Measurements from ENCODE around the gene PDYN.
"Not testable (repeated sequence)": the region's sequence is repeated elsewhere in the genome, so short reads cannot be mapped to it uniquely, and the experiment has no call there.

Gene PDYN

GRCh38 chr20:1993986-1994385 lies at the start of gene PDYN:
Gene PDYN (minus strand): TSS chr20:1994058. CDS start chr20:1983084, 10,974 bp downstream.
- Histone ChIP-seq H3K4me3 (ENCODE audit: low read length) (no peak within 1 kb of the TSS), H3K36me3 (ENCODE audit: control insufficient read depth, insufficient read depth, low read length) (no peaks in the 10 kb centered on the region), H3K27me3 (ENCODE audit: control insufficient read depth, insufficient read depth, low read length) (peaks cover 10% of the 10 kb centered on the region), H3K9ac (ENCODE audit: low read length) (no peak within 1 kb of the TSS), H3K27ac (ENCODE audit: low read depth, low read length) (no peak within 1 kb of the TSS), H3K4me1 (ENCODE audit: control insufficient read depth, insufficient read depth, low read length) (no peaks in the 10 kb centered on the region)

- Histone ChIP-seq H3K36me3 (ENCODE audit: control insufficient read depth, insufficient read depth, low read length) (no peaks in the 10 kb centered on the region), H3K27ac (ENCODE audit: low read depth, low read length) (no peak overlapping the region), H3K9ac (ENCODE audit: low read length) (no peak overlapping the region), H3K4me3 (ENCODE audit: low read length) (no peak overlapping the region), H3K27me3 (ENCODE audit: control insufficient read depth, insufficient read depth, low read length) (no peaks in the 10 kb centered on the region), H3K4me1 (ENCODE audit: control insufficient read depth, insufficient read depth, low read length) (no peaks in the 10 kb centered on the region)
Observed at GRCh38 chr20:2042400-2042799, 48.5 kb upstream of the PDYN start.

- H3K9ac ChIP-seq (ENCODE audit: low read length), result no peak overlapping the region
- H3K36me3 ChIP-seq (ENCODE audit: control insufficient read depth, insufficient read depth, low read length), result no peaks in the 10 kb centered on the region
- no peaks in the 10 kb centered on the region for H3K27me3 ChIP-seq (ENCODE audit: control insufficient read depth, insufficient read depth, low read length)
- H3K27ac ChIP-seq (ENCODE audit: low read depth, low read length), result no peak overlapping the region
- H3K4me3 ChIP-seq (ENCODE audit: low read length), result no peak overlapping the region
- H3K4me1 ChIP-seq (ENCODE audit: control insufficient read depth, insufficient read depth, low read length), result no peaks in the 10 kb centered on the region
Observed at GRCh38 chr20:2038161-2038560, 44.3 kb upstream of the PDYN start.

- H3K27me3 ChIP-seq (ENCODE audit: control insufficient read depth, insufficient read depth, low read length), result no peaks in the 10 kb centered on the region
Observed at GRCh38 chr20:2037296-2037914, 43.5 kb upstream of the PDYN start.

GRCh38 chr20:2036357-2036756 lies 42.5 kb upstream of the PDYN start:
- H3K4me3 ChIP-seq (ENCODE audit: low read length); H3K27me3 ChIP-seq (ENCODE audit: control insufficient read depth, insufficient read depth, low read length); H3K9ac ChIP-seq (ENCODE audit: low read length); H3K27ac ChIP-seq (ENCODE audit: low read depth, low read length); H3K36me3 ChIP-seq (ENCODE audit: control insufficient read depth, insufficient read depth, low read length); H3K4me1 ChIP-seq (ENCODE audit: control insufficient read depth, insufficient read depth, low read length): not testable (repeated sequence)

More at GRCh38 chr20:2037296-2037914, 43.5 kb upstream of the PDYN start:
- Histone ChIP-seq H3K4me1 (ENCODE audit: control insufficient read depth, insufficient read depth, low read length) (no peaks in the 10 kb centered on the region), H3K36me3 (ENCODE audit: control insufficient read depth, insufficient read depth, low read length) (no peaks in the 10 kb centered on the region), H3K9ac (ENCODE audit: low read length) (no peak overlapping the region), H3K27ac (ENCODE audit: low read depth, low read length) (no peak overlapping the region), H3K4me3 (ENCODE audit: low read length) (no peak overlapping the region)

- no peaks in the 10 kb centered on the region for H3K36me3 ChIP-seq (ENCODE audit: control insufficient read depth, insufficient read depth, low read length)
- H3K9ac ChIP-seq (ENCODE audit: low read length), result no peak overlapping the region
Observed at GRCh38 chr20:2032168-2032567, 38.3 kb upstream of the PDYN start.

GRCh38 chr20:2026514-2026913 lies 32.7 kb upstream of the PDYN start:
- H3K4me1 ChIP-seq (ENCODE audit: control insufficient read depth, insufficient read depth, low read length), result no peaks in the 10 kb centered on the region
- H3K27ac ChIP-seq (ENCODE audit: low read depth, low read length), result no peak overlapping the region
- no peaks in the 10 kb centered on the region for H3K36me3 ChIP-seq (ENCODE audit: control insufficient read depth, insufficient read depth, low read length)
- H3K9ac ChIP-seq (ENCODE audit: low read length), result no peak overlapping the region
- H3K27me3 ChIP-seq (ENCODE audit: control insufficient read depth, insufficient read depth, low read length), result no peaks in the 10 kb centered on the region
- H3K4me3 ChIP-seq (ENCODE audit: low read length), result no peak overlapping the region

More at GRCh38 chr20:2032168-2032567, 38.3 kb upstream of the PDYN start:
- Histone ChIP-seq H3K4me1 (ENCODE audit: control insufficient read depth, insufficient read depth, low read length) (no peaks in the 10 kb centered on the region), H3K27ac (ENCODE audit: low read depth, low read length) (no peak overlapping the region), H3K4me3 (ENCODE audit: low read length) (no peak overlapping the region), H3K27me3 (ENCODE audit: control insufficient read depth, insufficient read depth, low read length) (no peaks in the 10 kb centered on the region)

- H3K27ac ChIP-seq (ENCODE audit: low read depth, low read length), result no peak overlapping the region
- no peaks in the 10 kb centered on the region for H3K4me1 ChIP-seq (ENCODE audit: control insufficient read depth, insufficient read depth, low read length)
- H3K4me3 ChIP-seq (ENCODE audit: low read length), result no peak overlapping the region
- no peak overlapping the region for H3K9ac ChIP-seq (ENCODE audit: low read length)
- no peaks in the 10 kb centered on the region for H3K27me3 ChIP-seq (ENCODE audit: control insufficient read depth, insufficient read depth, low read length)
- H3K36me3 ChIP-seq (ENCODE audit: control insufficient read depth, insufficient read depth, low read length), result no peaks in the 10 kb centered on the region
Observed at GRCh38 chr20:2026004-2026403, 32.1 kb upstream of the PDYN start.

- H3K36me3 ChIP-seq (ENCODE audit: control insufficient read depth, insufficient read depth, low read length), result no peaks in the 10 kb centered on the region
- no peak overlapping the region for H3K27ac ChIP-seq (ENCODE audit: low read depth, low read length)
- no peak overlapping the region for H3K4me3 ChIP-seq (ENCODE audit: low read length)
- H3K4me1 ChIP-seq (ENCODE audit: control insufficient read depth, insufficient read depth, low read length), result no peaks in the 10 kb centered on the region
- no peak overlapping the region for H3K9ac ChIP-seq (ENCODE audit: low read length)
- H3K27me3 ChIP-seq (ENCODE audit: control insufficient read depth, insufficient read depth, low read length), result no peaks in the 10 kb centered on the region
Observed at GRCh38 chr20:2023151-2023550, 29.3 kb upstream of the PDYN start.

- no peak overlapping the region for H3K27ac ChIP-seq (ENCODE audit: low read depth, low read length)
- no peak overlapping the region for H3K4me3 ChIP-seq (ENCODE audit: low read length)
- no peaks in the 10 kb centered on the region for H3K27me3 ChIP-seq (ENCODE audit: control insufficient read depth, insufficient read depth, low read length)
- H3K9ac ChIP-seq (ENCODE audit: low read length), result no peak overlapping the region
- H3K4me1 ChIP-seq (ENCODE audit: control insufficient read depth, insufficient read depth, low read length), result no peaks in the 10 kb centered on the region
- H3K36me3 ChIP-seq (ENCODE audit: control insufficient read depth, insufficient read depth, low read length), result no peaks in the 10 kb centered on the region
Observed at GRCh38 chr20:2022163-2022562, 28.3 kb upstream of the PDYN start.

- Histone ChIP-seq H3K27ac (ENCODE audit: low read depth, low read length) (no peak overlapping the region), H3K27me3 (ENCODE audit: control insufficient read depth, insufficient read depth, low read length) (no peaks in the 10 kb centered on the region), H3K9ac (ENCODE audit: low read length) (no peak overlapping the region), H3K4me3 (ENCODE audit: low read length) (no peak overlapping the region), H3K36me3 (ENCODE audit: control insufficient read depth, insufficient read depth, low read length) (no peaks in the 10 kb centered on the region), H3K4me1 (ENCODE audit: control insufficient read depth, insufficient read depth, low read length) (no peaks in the 10 kb centered on the region)
Observed at GRCh38 chr20:2010533-2010932, 16.7 kb upstream of the PDYN start.

- no peak overlapping the region for H3K9ac ChIP-seq (ENCODE audit: low read length)
- no peak overlapping the region for H3K27ac ChIP-seq (ENCODE audit: low read depth, low read length)
- no peak overlapping the region for H3K4me3 ChIP-seq (ENCODE audit: low read length)
- H3K36me3 ChIP-seq (ENCODE audit: control insufficient read depth, insufficient read depth, low read length), result no peaks in the 10 kb centered on the region
- no peaks in the 10 kb centered on the region for H3K27me3 ChIP-seq (ENCODE audit: control insufficient read depth, insufficient read depth, low read length)
- H3K4me1 ChIP-seq (ENCODE audit: control insufficient read depth, insufficient read depth, low read length), result no peaks in the 10 kb centered on the region
Observed at GRCh38 chr20:2006452-2007361, 12.8 kb upstream of the PDYN start.

All from rectal smooth muscle tissue (tissue), 1 donor.